Forelimb muscle (tissue), 1 donor: ENCODE results near the gene KLHL29. TPM values are rescaled to one million over a fixed set of nuclear protein-coding genes. Genes with fewer than 3 reads are reported as not detected.

ENCODE experiments used
- DNase-seq: peaks from one replicate; pipeline ENCODE4 v3.0.0-alpha.2; 2013; ENCODE audit warnings: low read depth
- polyA plus RNA-seq: library from polyadenylated mRNA; unstranded; fragments of 120-200 nt; gene quantifications from one replicate; pipeline ENCODE4 v1.2.1, GENCODE V29; 2013; ENCODE audit not compliant: insufficient read length

Gene KLHL29
- polyA plus RNA-seq, 1 donor = 7.3 TPM

DNA sequence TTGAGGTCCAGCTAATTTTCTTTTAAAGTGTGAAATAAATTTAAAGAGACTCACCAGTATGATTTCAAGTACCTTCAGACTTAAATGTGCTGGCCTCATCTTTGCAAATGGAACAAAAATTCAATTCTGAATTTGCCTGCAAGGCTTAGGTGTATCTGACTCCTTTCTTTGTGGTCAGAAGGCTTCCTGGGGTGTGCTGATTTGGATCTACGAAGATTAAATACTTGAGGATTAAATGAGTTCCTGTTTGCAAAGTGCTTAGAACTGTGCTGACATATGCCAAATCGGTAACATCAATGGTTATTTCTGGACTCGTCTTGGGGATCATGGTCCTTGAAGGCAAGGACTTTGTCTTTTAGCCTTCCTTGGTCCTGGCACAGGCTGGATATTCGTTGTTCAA, 9.7 kb downstream of the KLHL29 start:
- no peak for DNase-seq

DNA sequence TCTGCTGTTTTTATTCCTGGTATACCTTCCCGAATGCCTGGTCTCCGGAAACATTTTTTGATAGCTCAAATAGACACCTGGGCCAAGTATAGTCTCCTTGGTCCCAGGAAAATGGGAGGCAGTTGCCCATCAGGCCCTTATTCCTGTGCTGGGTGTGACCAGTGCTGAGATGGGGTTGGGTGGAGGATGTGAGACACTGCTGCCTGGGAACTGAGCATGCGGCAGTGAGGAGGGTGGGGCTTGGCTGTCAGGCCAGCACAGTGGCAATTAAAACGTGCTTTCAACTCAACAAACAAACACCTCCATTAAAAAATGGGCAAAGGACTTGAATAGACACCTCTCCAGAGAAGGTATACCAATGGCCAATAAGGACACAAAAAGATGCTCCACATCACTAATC, 12.5 kb downstream of the KLHL29 start:
- DNase-seq = no peak

DNA sequence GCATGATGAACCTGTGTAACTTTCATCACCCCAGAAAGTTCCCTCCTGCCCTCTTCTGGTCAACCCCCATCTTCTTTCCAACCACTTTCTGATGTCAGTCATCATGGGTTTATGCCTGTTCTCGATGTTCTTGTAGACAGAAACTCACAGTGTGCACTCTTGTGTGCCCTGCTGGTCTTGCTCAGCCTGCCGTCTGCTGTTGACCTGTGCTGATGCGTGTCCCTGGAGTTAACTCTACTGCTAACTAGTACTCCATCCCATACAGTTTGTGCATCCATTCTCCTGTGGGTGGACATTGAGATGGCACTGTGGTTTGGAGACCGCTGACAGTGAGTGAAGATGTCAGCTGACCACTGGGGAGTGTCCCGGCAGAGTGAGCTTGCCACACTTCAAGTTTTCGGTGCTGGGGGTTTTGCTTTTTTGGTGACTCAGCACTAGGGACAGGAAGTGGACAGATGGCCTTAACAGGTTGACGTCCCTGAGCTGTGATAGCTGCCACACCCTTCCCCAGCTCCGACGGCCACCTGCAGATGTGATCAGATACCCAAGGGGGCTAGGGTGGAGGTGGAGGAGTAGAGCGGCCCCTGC, 14.8 kb downstream of the KLHL29 start:
- DNase-seq = no peak

DNA sequence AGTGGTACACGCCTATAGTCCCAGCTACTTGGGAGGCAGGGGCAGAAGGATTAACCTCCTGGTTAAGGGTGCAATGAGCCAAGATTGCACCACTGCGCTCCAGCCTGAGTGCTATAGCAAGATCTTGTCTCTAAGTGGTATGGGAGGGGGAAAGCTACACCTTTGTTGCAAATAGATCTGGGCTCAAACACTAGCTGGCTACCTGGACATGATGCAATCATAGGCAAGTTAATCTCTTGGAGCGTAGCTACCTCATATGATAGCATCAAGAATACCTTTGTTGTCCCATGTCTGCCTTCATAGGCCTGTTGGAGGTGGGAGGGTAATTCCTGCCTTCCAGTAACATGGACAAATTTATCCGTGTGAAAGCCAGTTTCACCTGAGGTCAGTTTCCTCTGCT, 15.7 kb downstream of the KLHL29 start:
- DNase-seq = no peak

DNA sequence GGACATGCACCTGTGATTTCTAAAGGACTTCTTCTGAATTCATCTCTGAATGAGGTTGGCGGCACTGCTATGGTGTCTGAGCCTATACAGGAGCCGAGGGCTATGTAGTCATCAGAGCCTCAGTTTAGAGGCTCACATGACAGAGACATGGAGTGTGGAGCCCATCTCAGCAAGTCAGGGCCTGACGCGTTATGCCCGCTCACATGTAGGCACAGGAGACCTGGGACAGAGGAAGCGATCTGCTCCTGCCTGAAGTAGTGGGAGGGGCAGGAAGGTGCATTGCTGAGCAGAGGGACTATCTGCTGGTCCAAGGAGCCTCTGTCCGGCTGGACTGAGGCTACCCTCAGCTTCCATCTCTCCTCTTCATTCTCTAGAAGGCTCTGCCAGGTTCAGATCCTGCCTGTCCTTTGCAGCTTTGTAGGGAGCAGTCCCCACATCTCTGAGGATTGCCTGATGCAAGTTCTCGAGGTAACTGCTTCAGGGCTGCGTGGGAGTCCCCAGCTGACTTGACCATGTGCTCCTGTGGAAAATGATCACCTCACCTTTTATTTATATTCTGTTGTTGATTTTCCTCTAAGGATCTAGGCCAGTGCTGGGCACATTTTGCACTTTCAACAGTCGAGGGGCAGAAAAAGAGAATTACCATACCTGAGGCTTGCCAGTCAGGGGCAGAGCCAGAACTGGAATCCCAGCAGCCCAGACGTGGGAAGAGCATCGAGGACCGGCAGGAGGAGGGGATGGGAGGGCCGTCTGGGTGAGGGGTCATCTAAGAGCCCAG, 16.6 kb downstream of the KLHL29 start:
- no peak for DNase-seq

DNA sequence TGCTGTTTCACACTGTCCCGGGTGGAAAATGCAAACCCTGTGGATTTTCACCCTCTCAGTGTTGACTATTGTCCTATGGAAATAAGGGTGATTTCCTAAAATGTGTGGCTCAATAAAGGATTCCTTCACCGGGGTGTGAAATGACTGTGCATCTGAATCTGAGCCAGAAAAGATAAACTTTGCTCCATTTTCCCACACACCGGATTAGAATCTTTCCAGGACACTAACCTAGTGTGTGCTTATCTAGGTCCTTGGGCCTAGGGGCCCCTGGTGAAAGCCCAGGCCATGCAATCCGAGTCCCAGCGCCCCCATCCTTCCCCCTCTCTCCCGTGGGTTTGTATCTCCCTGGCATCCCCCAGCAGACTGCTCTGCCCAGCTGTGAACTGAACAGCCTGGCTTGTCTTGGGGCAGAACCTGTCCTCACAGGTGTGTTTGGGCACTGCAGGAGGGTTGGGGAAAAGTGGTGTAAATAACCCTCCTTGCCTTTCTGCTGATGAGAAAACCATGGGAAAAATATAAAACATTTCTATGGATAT, 17.3 kb downstream of the KLHL29 start:
- no peak for DNase-seq

DNA sequence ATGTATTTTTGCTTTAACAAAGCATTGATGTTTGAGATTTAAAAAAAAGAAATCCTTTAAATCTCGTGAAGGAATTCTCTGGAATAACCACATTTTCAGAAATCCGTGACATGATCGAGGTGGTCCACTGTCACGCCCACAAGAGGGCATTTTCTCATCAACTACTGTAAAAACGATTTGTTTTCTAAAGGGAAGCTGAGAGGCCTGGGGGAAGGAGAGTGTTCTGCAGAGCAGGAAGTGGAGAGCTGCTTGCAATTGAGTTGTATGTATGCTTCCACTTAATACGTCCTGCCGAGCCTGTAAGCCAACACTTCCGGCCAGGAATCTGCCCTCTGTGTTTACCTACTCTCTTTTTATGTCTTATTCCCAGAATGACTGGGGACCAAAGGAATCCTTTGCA, 19.4 kb downstream of the KLHL29 start:
- DNase-seq = peak; percentile 26

DNA sequence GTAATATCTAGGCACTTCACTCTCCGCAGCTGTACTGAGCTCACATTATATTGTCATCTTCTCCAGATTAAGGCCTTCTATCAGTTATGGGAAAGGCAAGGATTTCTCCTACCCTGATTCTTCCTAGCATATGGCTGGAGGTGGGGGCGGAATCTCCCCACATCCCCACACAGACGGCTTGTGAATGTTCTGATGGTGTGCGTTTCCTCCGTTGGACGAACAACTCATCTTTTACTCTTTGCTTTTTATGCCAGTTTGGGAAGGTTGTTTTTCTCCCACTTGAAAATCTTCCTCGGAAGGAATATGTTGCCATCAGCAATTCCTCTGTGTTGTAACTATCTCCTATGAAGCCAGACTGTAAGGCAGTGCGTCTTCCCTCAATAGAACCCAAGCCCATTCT, 24.3 kb downstream of the KLHL29 start:
- no peak for DNase-seq

DNA sequence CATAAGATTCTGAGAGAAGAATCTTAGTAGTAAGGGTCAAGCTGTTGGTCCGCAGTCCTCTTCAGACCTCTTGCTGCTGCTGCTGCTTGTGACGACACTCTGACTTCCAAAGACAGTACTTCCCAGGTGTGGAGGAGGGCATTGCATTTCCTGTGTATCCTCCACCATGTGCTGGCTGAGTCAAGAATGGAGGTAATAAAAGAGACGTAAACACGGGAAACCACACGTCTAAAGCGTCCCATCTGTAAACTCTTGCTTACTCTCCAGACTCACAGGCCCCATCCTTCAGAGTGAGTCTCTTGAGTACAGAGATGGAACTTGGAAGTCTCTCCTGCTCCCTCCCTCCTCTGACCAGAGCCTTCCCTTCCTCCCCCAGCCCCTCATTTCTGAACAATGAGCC, 25.6 kb downstream of the KLHL29 start:
- DNase-seq = no peak

DNA sequence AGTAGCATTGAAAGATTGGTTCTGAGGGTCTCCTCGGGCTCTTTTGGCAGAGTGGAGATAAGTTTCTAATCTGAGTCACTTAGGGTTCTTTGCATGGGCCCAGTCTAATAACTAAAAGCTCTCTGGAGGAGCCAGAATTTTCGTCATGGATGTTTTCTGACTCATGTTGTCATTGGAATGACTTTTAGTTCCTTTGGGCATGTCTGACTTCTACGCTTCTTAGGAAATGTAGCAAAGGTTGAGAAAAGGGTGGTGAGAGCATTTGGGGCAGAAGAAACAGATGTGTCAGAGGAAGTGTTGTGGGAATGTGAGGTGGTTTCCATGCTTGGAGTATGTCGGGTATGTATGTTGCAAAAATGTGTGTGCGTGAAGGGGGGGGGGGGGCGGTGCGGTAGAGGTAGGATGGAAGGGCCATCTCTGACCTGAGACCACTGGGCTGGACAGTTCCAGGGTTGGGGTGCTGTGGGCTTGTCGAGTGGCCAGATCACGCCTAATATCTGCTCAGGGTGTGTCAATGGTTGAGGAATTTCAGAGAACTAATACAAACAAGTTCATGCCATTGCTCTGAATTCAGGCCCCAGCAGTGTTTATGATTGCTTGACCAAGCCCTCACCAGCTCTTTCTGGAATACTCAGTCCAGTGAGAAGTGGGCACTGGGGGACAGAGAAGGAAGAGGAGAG, 26.9 kb downstream of the KLHL29 start:
- DNase-seq = no peak

DNA sequence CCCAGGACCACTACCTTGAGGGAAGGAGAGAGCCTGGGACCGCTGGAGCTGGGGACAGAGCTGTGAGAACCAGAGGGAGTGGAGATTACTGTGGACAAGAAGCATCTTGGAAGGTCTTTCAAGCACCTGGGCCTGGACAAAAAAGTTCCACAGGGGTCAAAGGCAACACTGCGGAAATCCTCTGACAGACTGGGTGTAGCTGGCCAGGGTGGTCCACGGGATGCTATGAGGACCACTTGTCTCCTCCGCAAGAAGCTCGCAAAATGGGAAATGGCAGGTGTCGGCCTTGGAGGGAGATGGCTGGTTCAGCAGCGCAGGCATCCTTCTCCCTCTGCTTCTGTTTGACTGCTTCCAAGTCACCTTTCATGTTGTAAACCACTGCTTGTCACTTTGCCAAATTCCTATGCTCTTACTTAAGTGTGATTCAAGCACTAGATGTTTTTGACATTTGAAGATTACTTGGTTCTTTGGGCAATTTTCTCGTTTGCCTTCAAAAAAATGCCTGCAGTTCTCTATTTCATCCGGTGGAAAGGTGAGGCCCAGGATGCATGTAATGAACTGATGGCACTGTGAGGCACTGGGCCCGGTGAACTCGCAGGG, 27.7 kb downstream of the KLHL29 start:
- DNase-seq = no peak

DNA sequence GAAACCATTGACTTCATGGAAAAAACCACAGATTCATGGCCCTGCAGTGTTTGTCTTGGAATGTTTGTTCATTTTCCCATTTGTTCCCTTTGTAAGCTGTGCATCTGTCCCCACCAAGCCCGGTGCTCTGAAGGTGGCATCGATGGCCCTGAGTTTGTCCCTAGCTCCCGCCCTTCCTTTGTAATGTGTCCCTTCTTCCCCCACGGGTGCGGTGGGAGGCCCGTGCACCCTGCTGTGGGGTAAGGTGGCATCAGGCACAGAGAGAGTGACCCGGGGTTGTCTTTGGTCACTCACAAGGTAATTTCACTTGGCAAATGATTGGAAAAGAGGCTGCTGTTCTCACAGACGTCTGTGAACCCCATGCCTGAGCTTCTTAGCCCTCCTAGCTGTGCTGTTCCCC, 28.7 kb downstream of the KLHL29 start:
- DNase-seq = no peak

DNA sequence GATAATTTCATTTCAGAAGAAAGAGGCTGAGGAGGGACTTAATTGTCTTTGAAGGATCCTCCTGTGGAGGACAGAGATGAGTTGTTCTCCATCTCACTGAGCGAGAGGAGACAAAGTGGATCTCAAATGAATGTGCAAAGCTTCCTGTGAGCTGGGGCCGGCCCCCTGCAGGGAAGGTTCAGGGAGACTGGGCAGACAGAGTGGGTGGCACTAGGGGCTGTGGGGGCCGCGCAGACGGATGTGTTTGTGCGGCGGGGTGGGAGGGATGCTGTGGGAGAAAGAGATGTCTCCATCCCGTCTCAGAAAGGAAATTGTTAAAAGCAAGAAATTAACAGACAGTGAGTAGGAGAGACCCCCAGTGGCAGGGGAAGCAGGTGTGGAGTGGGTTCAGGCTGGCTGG, 29.1 kb downstream of the KLHL29 start:
- no peak for DNase-seq

DNA sequence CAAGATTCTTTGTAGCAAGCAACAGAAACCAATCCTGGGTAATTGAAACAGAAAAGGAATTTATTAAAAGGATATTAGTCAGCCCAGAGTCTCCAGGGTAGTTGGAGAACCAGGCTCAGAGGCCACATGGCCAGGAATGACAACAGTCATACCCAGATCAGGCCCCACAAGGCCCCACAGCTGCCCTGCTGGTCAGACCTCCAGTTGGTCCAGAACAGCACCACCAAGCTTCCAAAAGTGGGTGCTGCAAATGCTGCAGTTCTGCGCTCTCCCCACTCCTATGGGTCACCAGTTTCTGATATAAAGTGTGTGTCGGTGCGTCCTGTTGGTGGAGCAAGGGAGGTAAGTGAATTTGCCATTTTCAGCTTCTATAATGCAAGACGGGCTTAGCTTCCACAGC, 29.9 kb downstream of the KLHL29 start:
- DNase-seq = no peak

DNA sequence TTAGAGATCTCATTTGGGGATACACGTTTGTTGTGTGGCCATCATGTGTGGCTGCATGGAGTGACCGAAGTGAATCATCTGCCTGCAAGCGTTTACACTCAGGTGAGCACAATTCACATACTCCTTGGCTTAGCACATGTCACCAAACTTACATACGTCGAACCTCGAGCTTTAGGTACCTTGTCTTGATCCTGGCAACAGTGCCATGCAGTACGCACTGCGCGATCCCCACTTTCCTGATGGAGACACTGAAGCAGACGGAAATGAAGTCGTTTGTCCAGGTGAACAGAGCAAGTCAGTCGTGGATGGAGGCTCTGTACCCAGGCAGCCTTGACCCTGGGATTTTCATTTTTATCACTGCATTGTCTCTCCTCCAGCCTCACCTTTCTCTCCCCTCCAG, 32.3 kb downstream of the KLHL29 start:
- no peak for DNase-seq

DNA sequence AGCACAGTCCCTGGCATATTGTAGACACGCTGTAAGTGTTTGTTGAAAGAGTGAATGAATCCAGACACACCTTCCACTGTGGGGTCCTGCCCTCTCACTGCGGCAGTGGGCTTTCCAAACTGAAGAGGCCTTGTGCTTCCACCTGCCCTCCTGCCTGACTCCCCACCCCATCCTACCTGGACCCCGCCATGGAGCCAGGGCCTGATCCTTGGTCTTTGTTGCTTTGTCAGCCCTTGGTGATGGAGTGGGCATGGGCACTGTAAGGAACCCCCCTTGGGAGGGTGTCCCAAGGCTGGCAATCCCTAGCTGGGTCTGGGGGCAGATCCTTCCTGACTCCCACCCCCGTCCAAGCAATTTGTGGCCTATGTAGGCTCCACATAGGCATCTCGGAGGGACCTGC, 33.1 kb downstream of the KLHL29 start:
- DNase-seq = no peak

DNA sequence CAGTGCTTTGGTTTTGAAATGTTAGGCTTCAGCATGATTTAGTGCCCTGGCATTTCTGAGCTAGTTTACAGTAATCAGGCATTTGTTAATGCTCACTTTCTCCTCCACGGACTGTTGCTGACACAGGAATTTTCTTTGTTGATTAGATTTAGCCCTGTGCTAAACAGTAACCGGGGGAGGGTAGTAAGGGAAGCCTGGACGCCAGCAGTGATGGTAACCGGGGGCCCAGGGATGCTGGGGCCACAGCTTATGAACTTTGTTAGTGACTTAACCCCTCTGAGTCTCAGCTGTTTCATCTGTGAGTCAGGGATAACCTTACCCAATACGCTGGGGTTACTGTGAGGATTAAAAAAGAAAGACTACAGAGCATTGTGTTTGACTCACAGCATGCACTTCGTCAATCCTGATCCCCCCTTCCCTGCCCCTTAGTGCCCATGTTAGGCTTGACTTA, 33.5 kb downstream of the KLHL29 start:
- no peak for DNase-seq

DNA sequence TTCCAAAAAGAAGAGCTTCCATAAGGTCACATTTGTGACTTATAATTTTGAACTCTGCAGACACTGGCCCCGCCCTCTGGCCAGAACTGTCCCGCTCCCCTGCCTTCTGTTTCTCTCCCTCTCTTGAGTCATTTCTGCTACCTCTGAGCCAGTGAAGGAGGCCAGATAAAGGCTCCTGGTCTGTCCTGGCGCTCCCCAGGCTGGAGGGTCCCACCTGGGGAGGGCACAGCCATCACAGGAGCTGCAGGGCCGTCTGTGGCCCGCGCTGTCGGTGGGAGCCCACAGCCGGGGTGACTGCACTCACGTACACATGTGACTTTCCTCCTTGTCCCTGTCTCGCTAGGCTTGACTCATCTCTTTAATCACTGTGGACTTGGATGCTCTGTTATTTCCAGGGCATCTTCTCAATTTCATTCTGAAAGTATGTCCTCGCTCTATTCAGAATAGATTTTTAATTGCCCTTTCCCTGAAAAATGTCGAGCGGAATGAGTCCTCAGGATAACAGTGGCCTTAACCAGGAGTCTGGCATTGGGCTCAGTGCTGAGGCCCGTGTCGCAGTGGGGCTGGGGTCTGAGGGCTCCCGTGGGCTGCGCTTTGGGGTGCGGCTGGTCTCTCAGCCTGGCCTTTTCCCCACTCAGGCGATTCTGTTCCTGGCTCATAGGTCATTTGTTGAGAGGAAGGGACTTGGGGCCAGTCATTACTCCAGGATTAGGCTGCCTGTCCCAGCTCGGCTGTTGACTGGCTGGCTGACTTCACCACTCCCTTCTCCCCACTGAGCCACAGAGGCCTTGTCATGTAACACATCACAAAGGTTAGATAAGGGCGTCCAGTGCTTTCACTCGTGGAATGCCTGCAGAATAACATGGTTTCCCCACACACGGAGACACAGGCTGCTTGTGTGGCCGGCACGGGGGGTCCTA, 34.5 kb downstream of the KLHL29 start:
- no peak for DNase-seq

DNA sequence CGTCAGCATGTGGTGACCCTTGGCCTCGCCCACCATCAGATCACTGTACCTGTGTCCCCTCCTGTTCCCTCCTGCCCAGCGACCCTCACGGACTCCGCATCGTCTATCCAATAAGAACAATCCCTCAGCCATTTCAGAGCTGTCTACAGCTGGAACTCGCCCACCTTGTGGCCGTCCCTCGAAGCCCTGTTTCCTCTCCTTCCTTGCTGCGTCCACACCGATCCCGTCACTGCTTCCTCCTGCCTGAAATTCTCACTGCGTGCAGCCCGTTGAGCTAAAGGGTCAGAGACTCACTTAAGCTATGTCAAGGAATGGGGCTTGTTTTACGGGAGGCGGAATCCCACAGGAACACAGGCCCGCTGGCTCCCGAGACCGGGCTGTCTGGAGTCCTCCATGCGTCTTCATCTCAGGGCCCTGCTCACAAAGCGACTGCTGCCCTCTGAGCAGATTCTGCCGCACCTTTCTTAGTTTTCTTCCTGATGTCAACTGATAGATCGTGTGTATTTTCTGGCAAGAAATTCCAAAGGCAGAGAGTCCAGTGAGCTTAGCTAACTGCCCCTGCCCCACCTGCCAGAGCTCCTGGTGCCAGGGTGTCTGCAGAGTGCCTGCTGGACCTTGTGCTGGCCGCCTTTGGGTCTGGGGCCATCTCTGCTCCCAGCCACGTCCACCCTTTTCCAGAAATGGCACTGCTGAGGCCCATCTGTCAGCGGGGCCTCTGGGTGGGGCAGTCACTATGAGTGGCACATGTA, 35.3 kb downstream of the KLHL29 start:
- DNase-seq = no peak

DNA sequence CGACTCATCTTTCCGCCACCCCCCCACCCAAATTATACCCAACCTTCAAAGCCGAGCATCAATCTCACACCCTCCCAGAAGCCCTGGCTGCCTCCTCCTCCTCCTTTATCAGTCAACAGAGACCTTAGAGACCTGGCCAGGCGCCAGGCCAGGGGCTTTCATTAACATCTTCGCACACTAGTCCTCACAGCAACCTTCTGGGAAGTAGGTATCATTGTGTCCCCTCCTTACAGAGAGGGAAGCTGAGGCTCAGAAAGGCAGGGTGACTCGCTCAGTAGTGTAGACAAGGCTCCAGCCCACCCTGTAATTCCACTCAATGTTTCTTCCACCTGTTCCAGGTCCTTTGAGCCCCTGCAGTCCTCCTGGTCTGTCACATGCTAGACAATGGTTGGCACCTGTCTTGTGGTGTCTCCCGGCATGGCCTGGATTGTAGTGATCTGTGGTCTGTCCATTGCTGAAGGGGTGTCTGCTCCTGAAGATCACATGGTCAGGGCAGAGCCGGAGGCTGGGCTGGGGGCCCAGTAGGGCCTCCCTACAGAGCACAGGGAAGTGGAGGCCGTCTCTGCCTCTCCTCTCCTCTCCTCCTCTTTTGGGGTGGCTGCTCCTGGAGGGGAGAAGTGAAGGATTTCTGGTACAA, 36.0 kb downstream of the KLHL29 start:
- DNase-seq = no peak
